ENCODE data around the gene UBE2N.

- TF ChIP-seq SIN3A (IDR thresholded peaks at IDR 0.05; ENCODE audit: borderline replicate concordance, insufficient read depth, low read length): no peak
- no peak for TF ChIP-seq TAF1 (IDR thresholded peaks at IDR 0.05; ENCODE audit: borderline replicate concordance, insufficient read depth, low read length)
- no peak for TF ChIP-seq POLR2AphosphoS5 (IDR thresholded peaks at IDR 0.05; ENCODE audit: low read depth, low read length)
- no peak for TF ChIP-seq FOXP2 (optimal IDR thresholded peaks at IDR 0.05; ENCODE audit: borderline replicate concordance, extremely low read depth, extremely low read length, insufficient read depth)
Observed at GRCh38 chr12:93447555-93448290, 6.0 kb upstream of the UBE2N start.
